IMR-90 (cell line): ENCODE data around the gene SEZ6L2. TPM values are rescaled to one million over a fixed set of nuclear protein-coding genes. Genes with fewer than 3 reads are reported as not detected.

ENCODE experiments used
- ATAC-seq: fragments of 200-7000 bp; cut with Tn5 transposase; 2 replicates; pipeline ENCODE4 v1.9.1; 2020; ENCODE audit warnings: low read depth, mild to moderate bottlenecking, moderate library complexity
- BruUV-seq: library from RNA; stranded (reverse); fragments of 400-500 nt; replicated peaks from 2 replicates; lab custom pipeline; 2021; lab: Mats Ljungman, UMichigan
- CTCF ChIA-PET: fragments of 300-600 bp; formaldehyde crosslinking; extraction: SDS; loops from one replicate; lab custom pipeline; 2021; ENCODE audit warnings: antibody characterized with exemption; lab: Yijun Ruan, JAX
- POLR2A ChIA-PET: fragments of 300-600 bp; sonication (Branson Sonifier 250); formaldehyde crosslinking; loops from one replicate; lab custom pipeline; 2022; ENCODE audit warnings: antibody characterized with exemption; ENCODE audit not compliant: unreplicated experiment; lab: Charles Lee
- DNase-seq: peaks from one replicate; pipeline ENCODE4 v3.0.0; 2013
- H2AFZ ChIP-seq: replicated peaks from 2 replicates; pipeline ENCODE3; 2013; ENCODE audit warnings: low read length, mild to moderate bottlenecking; ENCODE audit not compliant: poor library complexity
- H2AK5ac ChIP-seq: 2 replicates; pipeline ENCODE4 v1.6.1; 2013; ENCODE audit warnings: low read depth, low read length, inconsistent platforms
- H2AK9ac ChIP-seq: replicated peaks from 2 replicates; pipeline ENCODE3; 2013; ENCODE audit warnings: mild to moderate bottlenecking, low read depth, low read length, moderate library complexity; ENCODE audit not compliant: poor library complexity
- H2BK120ac ChIP-seq: 2 replicates; pipeline ENCODE4 v1.6.1; 2013; ENCODE audit warnings: low read depth, low read length, inconsistent platforms
- H2BK15ac ChIP-seq: 3 replicates; pipeline ENCODE4 v1.6.1; 2013; ENCODE audit warnings: low read depth, low read length, inconsistent platforms
- H2BK20ac ChIP-seq: 2 replicates; pipeline ENCODE4 v1.6.1; 2013; ENCODE audit warnings: low read depth, mild to moderate bottlenecking, inconsistent platforms, low read length, moderate library complexity
- H2BK5ac ChIP-seq: 2 replicates; pipeline ENCODE4 v1.6.1; 2013; ENCODE audit warnings: mild to moderate bottlenecking, low read depth, low read length, inconsistent platforms; ENCODE audit not compliant: poor library complexity, severe bottlenecking
- H3K14ac ChIP-seq: replicated peaks from 2 replicates; pipeline ENCODE4 v1.6.1; 2013; ENCODE audit warnings: low read depth, low read length, inconsistent platforms
- H3K18ac ChIP-seq: 2 replicates; pipeline ENCODE4 v1.6.1; 2013; ENCODE audit warnings: low read depth, low read length, control low read depth
- H3K23ac ChIP-seq: 2 replicates; pipeline ENCODE4 v1.6.1; 2013; ENCODE audit warnings: low read depth, low read length, inconsistent platforms
- H3K27ac ChIP-seq: 2 replicates; pipeline ENCODE4 v1.5.1; 2013; ENCODE audit warnings: mild to moderate bottlenecking, control low read depth, low read length; ENCODE audit not compliant: insufficient read depth
- H3K27me3 ChIP-seq: 2 replicates; pipeline ENCODE4 v1.6.1; 2013; ENCODE audit warnings: low read length; ENCODE audit not compliant: control insufficient read depth, insufficient read depth
- H3K36me3 ChIP-seq: 2 replicates; pipeline ENCODE4 v1.6.1; 2013; ENCODE audit warnings: low read length, mixed read lengths; ENCODE audit not compliant: control insufficient read depth, insufficient read depth
- H3K4ac ChIP-seq: 2 replicates; pipeline ENCODE4 v1.6.1; 2013; ENCODE audit warnings: low read depth, low read length, inconsistent platforms
- H3K4me1 ChIP-seq: 2 replicates; pipeline ENCODE4 v1.6.1; 2013; ENCODE audit warnings: low read length, mixed read lengths; ENCODE audit not compliant: control insufficient read depth, insufficient read depth
- H3K4me2 ChIP-seq: 2 replicates; pipeline ENCODE4 v1.6.1; 2013; ENCODE audit warnings: low read depth, mild to moderate bottlenecking, control low read depth, low read length, moderate library complexity
- H3K4me3 ChIP-seq: 2 replicates; pipeline ENCODE4 v1.5.1; 2013; ENCODE audit warnings: low read depth, mild to moderate bottlenecking, control low read depth, low read length, moderate library complexity; ENCODE audit not compliant: insufficient read depth
- H3K56ac ChIP-seq: 2 replicates; pipeline ENCODE4 v1.6.1; 2013; ENCODE audit warnings: low read length, inconsistent platforms; ENCODE audit not compliant: insufficient read depth; ENCODE audit errors: extremely low read depth
- H3K79me1 ChIP-seq, 2 experiments: 2 replicates each; pipeline ENCODE4 v1.6.1; 2013; ENCODE audit warnings: low read length in 2 of 2, inconsistent platforms in 1 of 2, low read depth in 1 of 2
- H3K9ac ChIP-seq: 2 replicates; pipeline ENCODE4 v1.6.1; 2013; ENCODE audit warnings: low read depth, low read length, control low read depth
- H3K9me1 ChIP-seq: 2 replicates; pipeline ENCODE4 v1.6.1; 2013; ENCODE audit warnings: low read length, inconsistent platforms; ENCODE audit not compliant: insufficient read depth
- H3K9me3 ChIP-seq: 2 replicates; pipeline ENCODE4 v1.6.1; 2013; ENCODE audit warnings: low read length; ENCODE audit not compliant: control insufficient read depth, insufficient read depth
- H4K20me1 ChIP-seq: 2 replicates; pipeline ENCODE4 v1.6.1; 2013; ENCODE audit warnings: low read length, inconsistent platforms; ENCODE audit not compliant: insufficient read depth
- H4K5ac ChIP-seq: 2 replicates; pipeline ENCODE4 v1.6.1; 2013; ENCODE audit warnings: mild to moderate bottlenecking, low read depth, low read length, control low read depth
- H4K8ac ChIP-seq, 2 experiments: 2 replicates each; pipeline ENCODE4 v1.6.1; 2013; ENCODE audit warnings: low read depth in 2 of 2, low read length in 2 of 2, control low read depth in 1 of 2, inconsistent platforms in 1 of 2
- H4K91ac ChIP-seq: 2 replicates; pipeline ENCODE4 v1.6.1; 2013; ENCODE audit warnings: low read depth, low read length, inconsistent platforms; ENCODE audit not compliant: insufficient read depth
- CEBPB ChIP-seq: IDR thresholded peaks from 2 replicates; pipeline ENCODE4 v1.6.1; 2012; ENCODE audit warnings: low read depth, low read length, improper control_type of control experiment
- CTCF ChIP-seq: conservative IDR thresholded peaks from 2 replicates; pipeline ENCODE4 v1.5.1; 2012; ENCODE audit warnings: mild to moderate bottlenecking, low read depth, low read length, improper control_type of control experiment
- FOS ChIP-seq: fragments of 150-350 bp; IDR thresholded peaks from 2 replicates; pipeline ENCODE4 v1.6.1; 2016; ENCODE audit warnings: low read depth, low read length
- MAZ ChIP-seq: IDR thresholded peaks from 2 replicates; pipeline ENCODE4 v1.6.1; 2012; ENCODE audit warnings: low read depth, mild to moderate bottlenecking, low read length, improper control_type of control experiment, moderate library complexity, borderline replicate concordance
- NFE2L2 ChIP-seq: fragments of 150-350 bp; IDR thresholded peaks from 2 replicates; pipeline ENCODE4 v1.6.1; 2016; ENCODE audit warnings: low read depth, mild to moderate bottlenecking, low read length
- POLR2A ChIP-seq: IDR thresholded peaks from 2 replicates; pipeline ENCODE4 v1.6.1; 2012; ENCODE audit warnings: mild to moderate bottlenecking, low read depth, low read length
- RFX5 ChIP-seq: IDR thresholded peaks from 2 replicates; pipeline ENCODE4 v1.8.0; 2012; ENCODE audit warnings: low read depth, mild to moderate bottlenecking, low read length, moderate library complexity
- WGBS, 2 experiments: methylation state at CpG; one replicate each; pipeline versions ENCODE4 v1.1.5 to v1.1.7; 2013; ENCODE audit warnings: missing lambda C conversion rate in 2 of 2; ENCODE audit not compliant: insufficient read length in 1 of 2; ENCODE audit errors: extremely low coverage in 2 of 2; 5-methylcytosine and 5-hydroxymethylcytosine counted together
- dilution Hi-C: fragments of 300-500 bp; cut with HindIII; formaldehyde crosslinking; loops from one replicate; pipeline ENCODE4 v1.14.3; 2018; ENCODE audit warnings: low sequenced_read_pairs; ENCODE audit not compliant: unreplicated experiment
- in situ Hi-C: fragments of 300-500 bp; cut with MboI; formaldehyde crosslinking; loops from 3 replicates; pipeline ENCODE4 v1.14.3; 2019; ENCODE audit warnings: low sequenced_read_pairs, inconsistent platforms, mixed read lengths
- intact Hi-C: fragments of 100-400 bp; cut with micrococcal nuclease; formaldehyde crosslinking; loops from 2 replicates; pipeline ENCODE4 v1.10.0; 2022
- polyA plus RNA-seq, 3 experiments: library from polyadenylated mRNA; depleted of rRNA; stranded (reverse); fragments of >200 nt; gene quantifications; 2 replicates each; pipeline ENCODE4 v1.2.3, GENCODE V29; 2012; ENCODE audit warnings: low replicate concordance in 1 of 3
- total RNA-seq: library from RNA; depleted of rRNA; stranded (reverse); fragments of >200 nt; gene quantifications from 2 replicates; pipeline ENCODE4 v1.2.3, GENCODE V29; 2012

Gene SEZ6L2
- total and polyA plus RNA-seq, 2 of the 4 experiments (the other 2 are of a cell fraction): 0.72 to 10.5 TPM

- BruUV-seq: no TSS peak
- ATAC-seq: no peak
- no peak overlapping the region for H2BK20ac ChIP-seq
- peaks cover 17% of the 10 kb centered on the region for H3K36me3 ChIP-seq
- H3K4me1 ChIP-seq: peaks cover 9% of the 10 kb centered on the region
- H3K9me3 ChIP-seq: no peaks in the 10 kb centered on the region
- intact Hi-C loops: no loop called here
- no peak overlapping the region for H2BK120ac ChIP-seq
- no peak overlapping the region for H3K18ac ChIP-seq
- peaks cover 24 to 40% of the 10 kb centered on the region in 2 experiments for H3K79me1 ChIP-seq
- H3K23ac ChIP-seq: no peak overlapping the region
- H2BK5ac ChIP-seq: no peak overlapping the region
- H3K27me3 ChIP-seq: no peaks in the 10 kb centered on the region
- no peak overlapping the region for H2AK9ac ChIP-seq
- H4K8ac ChIP-seq: no peak overlapping the region
- no peak overlapping the region for H3K4me3 ChIP-seq
- no peak for DNase-seq
- TF ChIP-seq CEBPB (no peak), POLR2A (no peak), NFE2L2 (no peak), MAZ (no peak), FOS (no peak), RFX5 (no peak), CTCF (no peak)
- in situ Hi-C loops: no loop called here
- H2AFZ ChIP-seq: no peak overlapping the region
- no peak overlapping the region for H3K9ac ChIP-seq
- H3K14ac ChIP-seq: no peak overlapping the region
- H4K5ac ChIP-seq: no peak overlapping the region
- H2AK5ac ChIP-seq: no peak overlapping the region
- H3K56ac ChIP-seq: no peak overlapping the region
- no peak overlapping the region for H3K4ac ChIP-seq
- no peak overlapping the region for H4K91ac ChIP-seq
- no peak overlapping the region for H3K27ac ChIP-seq
- no peak overlapping the region for H3K4me2 ChIP-seq
- H4K20me1 ChIP-seq: peaks cover 6% of the 10 kb centered on the region; the same call in 1 of the 2 replicates
- H2BK15ac ChIP-seq: no peak overlapping the region
- H3K9me1 ChIP-seq: peaks cover 8% of the 10 kb centered on the region; the same call in 1 of the 2 replicates
- dilution Hi-C loops: no loop called here
- WGBS, 2 experiments: no CpG with 5 or more reads among the region's 2 CpGs
- ChIA-PET CTCF (no interaction called here), POLR2A (no interaction called here)
Observed at GRCh38 chr16:29922326-29922725, 23.0 kb upstream of the SEZ6L2 start.
